Left ventricle myocardium superior (tissue), 1 donor: Measurements from ENCODE around the gene RHEBL1. TPM values are rescaled to one million over a fixed set of nuclear protein-coding genes. Genes with fewer than 3 reads are reported as not detected.
"Not testable (repeated sequence)": the region's sequence is repeated elsewhere in the genome, so short reads cannot be mapped to it uniquely, and the experiment has no call there.

ENCODE experiments used
- ATAC-seq: fragments of 200-7000 bp; cut with Tn5 transposase; one replicate; pipeline ENCODE4 v1.9.1; 2020; ENCODE audit warnings: mild to moderate bottlenecking, moderate library complexity
- DNase-seq: peaks from one replicate; pipeline ENCODE4 v3.0.0-alpha.2; 2020
- intact Hi-C: fragments of 100-400 bp; cut with micrococcal nuclease; formaldehyde crosslinking; loops from one replicate; pipeline ENCODE4 v1.11.0; 2022
- total RNA-seq: library from RNA; stranded (reverse); fragmentation: NEBNext Ultra II Directional; extraction: Animal tissue kit (Norgen Biotek cat#: 25700); gene quantifications from one replicate; pipeline ENCODE4 v1.2.1, GENCODE V29; 2021
- donor health status: DM: no; HTN: yes; CAD: no; lungs with severe emphysema.

RHEBL1 gene
- total RNA-seq, 1 donor from 2014 or later: 0.32 TPM

- intact Hi-C loops: no loop called here
- ATAC-seq (no peak), DNase-seq (no peak)
Observed at GRCh38 chr12:49091056-49091835, 21.5 kb upstream of the RHEBL1 start.

GRCh38 chr12:49089821-49090773 is 20.3 kb upstream of the RHEBL1 start:
- ATAC-seq (peak; percentile 3), DNase-seq (peak; percentile 66)
- intact Hi-C loops: no loop called here

GRCh38 chr12:49088932-49089330 is 19.2 kb upstream of the RHEBL1 start:
- intact Hi-C loops: no loop called here
- DNase-seq: no peak
- no peak for ATAC-seq

GRCh38 chr12:49088150-49088931 is 18.6 kb upstream of the RHEBL1 start:
- intact Hi-C loops: no loop called here
- ATAC-seq: peak; percentile 94

GRCh38 chr12:49086116-49086515 is 16.3 kb upstream of the RHEBL1 start:
- ATAC-seq: no peak
- intact Hi-C loops: no loop called here

More at GRCh38 chr12:49088150-49088931, 18.6 kb upstream of the RHEBL1 start:
- DNase-seq: peak; percentile 68

GRCh38 chr12:49084438-49084837 is 14.7 kb upstream of the RHEBL1 start:
- intact Hi-C loops: no loop called here
- ATAC-seq: no peak
- no peak for DNase-seq

More at GRCh38 chr12:49086116-49086515, 16.3 kb upstream of the RHEBL1 start:
- no peak for DNase-seq

GRCh38 chr12:49079793-49080192 is 10.0 kb upstream of the RHEBL1 start:
- no peak for ATAC-seq
- no peak for DNase-seq
- intact Hi-C loops: no loop called here

- intact Hi-C loops: no loop called here
- DNase-seq (no peak), ATAC-seq (no peak)
Observed at GRCh38 chr12:49070971-49071370, 1.2 kb upstream of the RHEBL1 start.

- no peak for ATAC-seq
- DNase-seq: no peak
- intact Hi-C loops: loop anchor here (10.0 kb wide), 1 partner anchor 166 kb away; no protein-coding TSS in a partner anchor
Observed at GRCh38 chr12:49068879-49069506, 786 bp downstream of the RHEBL1 start.

- ATAC-seq (no peak), DNase-seq (no peak)
- intact Hi-C loops: loop anchor here (10.0 kb wide), 1 partner anchor 169 kb away; no protein-coding TSS in a partner anchor
Observed at GRCh38 chr12:49066120-49066519, 3.7 kb downstream of the RHEBL1 start.

GRCh38 chr12:49064767-49065152 is 5.0 kb downstream of the RHEBL1 start:
- intact Hi-C loops: loop anchor here (10.0 kb wide), 1 partner anchor 170 kb away; no protein-coding TSS in a partner anchor
- no peak for DNase-seq
- no peak for ATAC-seq

- intact Hi-C loops: loop anchor here (10.0 kb wide), 1 partner anchor 173 kb away; no protein-coding TSS in a partner anchor
- not testable (repeated sequence) for DNase-seq, ATAC-seq
Observed at GRCh38 chr12:49061916-49062315, 7.9 kb downstream of the RHEBL1 start.

- DNase-seq: no peak
- intact Hi-C loops: loop anchor here (10.0 kb wide), 1 partner anchor 174 kb away; no protein-coding TSS in a partner anchor
- ATAC-seq: no peak
Observed at GRCh38 chr12:49061157-49061650, 8.6 kb downstream of the RHEBL1 start.

GRCh38 chr12:49060237-49061156 is 9.3 kb downstream of the RHEBL1 start, which contains the start of gene KMT2D:
KMT2D (minus strand) TSS chr12:49060794; CDS start chr12:49055324, 5,470 bp downstream.
- ATAC-seq (peak; percentile 82), DNase-seq (peak; percentile 95)
- intact Hi-C loops: loop anchor here (10.0 kb wide), 1 partner anchor 174 kb away; no protein-coding TSS in a partner anchor

- DNase-seq: peak; percentile 48
- peak; percentile 0 for ATAC-seq
- intact Hi-C loops: loop anchor here (10.0 kb wide), 1 partner anchor 175 kb away; no protein-coding TSS in a partner anchor
Observed at GRCh38 chr12:49059299-49060171, 10.2 kb downstream of the RHEBL1 start.

GRCh38 chr12:49059045-49059298 is 10.8 kb downstream of the RHEBL1 start:
- ATAC-seq: no peak
- intact Hi-C loops: no loop called here
- DNase-seq: no peak
